Esophagus squamous epithelium (tissue), 4 donors: ENCODE measurements around the gene HGF.

ENCODE experiments used
- POLR2A ChIP-seq, 4 donors: fragments of 450-650 bp; IDR thresholded peaks; one replicate each; pipeline ENCODE4 v1.6.1; 2017; ENCODE audit warnings: antibody characterized with exemption in 4 of 4, mild to moderate bottlenecking in 4 of 4, moderate library complexity in 3 of 4
- TF ChIP-seq, protein P1 (sequence below), 6 experiments: fragments of 450-650 bp in 4 of 6; fragments of 200-600 bp in 2 of 6; sonication (generic) in 2 of 6; IDR thresholded peaks; one replicate each; pipeline ENCODE4 v1.5.1; 2016 to 2019; ENCODE audit warnings: antibody characterized with exemption in 6 of 6, mild to moderate bottlenecking in 4 of 6, moderate library complexity in 4 of 6

- TF ChIP-seq, protein P1, sequence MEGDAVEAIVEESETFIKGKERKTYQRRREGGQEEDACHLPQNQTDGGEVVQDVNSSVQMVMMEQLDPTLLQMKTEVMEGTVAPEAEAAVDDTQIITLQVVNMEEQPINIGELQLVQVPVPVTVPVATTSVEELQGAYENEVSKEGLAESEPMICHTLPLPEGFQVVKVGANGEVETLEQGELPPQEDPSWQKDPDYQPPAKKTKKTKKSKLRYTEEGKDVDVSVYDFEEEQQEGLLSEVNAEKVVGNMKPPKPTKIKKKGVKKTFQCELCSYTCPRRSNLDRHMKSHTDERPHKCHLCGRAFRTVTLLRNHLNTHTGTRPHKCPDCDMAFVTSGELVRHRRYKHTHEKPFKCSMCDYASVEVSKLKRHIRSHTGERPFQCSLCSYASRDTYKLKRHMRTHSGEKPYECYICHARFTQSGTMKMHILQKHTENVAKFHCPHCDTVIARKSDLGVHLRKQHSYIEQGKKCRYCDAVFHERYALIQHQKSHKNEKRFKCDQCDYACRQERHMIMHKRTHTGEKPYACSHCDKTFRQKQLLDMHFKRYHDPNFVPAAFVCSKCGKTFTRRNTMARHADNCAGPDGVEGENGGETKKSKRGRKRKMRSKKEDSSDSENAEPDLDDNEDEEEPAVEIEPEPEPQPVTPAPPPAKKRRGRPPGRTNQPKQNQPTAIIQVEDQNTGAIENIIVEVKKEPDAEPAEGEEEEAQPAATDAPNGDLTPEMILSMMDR (IDR thresholded peaks at IDR 0.05), result no peak
- TF ChIP-seq POLR2A (IDR thresholded peaks at IDR 0.05), result no peak
Measured at GRCh38 chr7:81684033-81684432, 85.8 kb downstream of the HGF start.
